Activated effector memory CD4-positive, alpha-beta T cell treated with anti-CD3 and anti-CD28 coated beads, Interleukin-2, amount 50 U/mL, for 16 hours (primary cell): Measurements from ENCODE around the gene SIRT6.
"Not testable (repeated sequence)": the region's sequence is repeated elsewhere in the genome, so short reads cannot be mapped to it uniquely, and the experiment has no call there.

Source experiments
- DNase-seq: peaks from one replicate; pipeline ENCODE4 v3.0.0-alpha.2; 2020

Gene SIRT6

DNA sequence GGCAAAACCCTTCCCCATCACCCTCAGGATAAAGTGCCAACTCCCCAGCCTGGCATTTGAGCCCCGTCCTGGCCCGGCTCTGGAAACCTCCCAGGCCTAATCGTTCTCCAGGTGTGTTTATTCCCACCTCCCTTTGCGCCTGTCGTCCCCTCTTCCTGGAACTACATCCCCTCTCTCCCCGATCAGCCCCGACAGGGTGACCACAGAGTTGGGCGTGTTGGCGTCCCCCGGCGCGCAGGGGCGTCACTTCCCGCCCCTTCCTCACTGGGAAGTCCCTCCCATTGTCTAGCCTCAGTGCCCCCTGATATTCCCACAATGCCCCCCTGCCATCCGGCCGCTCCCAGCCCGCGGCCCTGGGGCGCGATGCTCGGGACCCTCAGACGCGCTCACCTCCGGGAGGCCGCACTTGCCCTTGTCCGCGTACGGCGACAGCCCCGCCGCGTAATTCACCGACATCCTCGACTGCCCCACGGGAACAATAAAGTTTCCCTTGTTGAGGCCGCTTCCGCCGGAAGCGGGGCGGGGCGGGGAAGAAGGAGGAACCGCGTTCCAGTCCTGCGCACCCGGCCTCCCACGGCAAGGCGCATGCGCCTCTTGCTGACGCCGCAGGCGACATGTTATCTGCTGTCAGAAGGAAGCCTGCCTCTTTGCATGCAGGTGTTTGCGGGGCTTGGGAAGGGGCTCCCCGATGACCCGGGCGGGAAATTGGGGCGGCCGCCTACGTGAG lies at the start of gene SIRT6, which contains the start of gene ANKRD24:
SIRT6 (minus strand) TSS at position 480 of the 727 bp plus-strand sequence; CDS start at position 456, 24 bp downstream.
ANKRD24 (plus strand) TSS at position 606 of the 727 bp plus-strand sequence. CDS start 3,737 bp downstream, outside the sequence.
- DNase-seq, result peak; percentile 99

DNA sequence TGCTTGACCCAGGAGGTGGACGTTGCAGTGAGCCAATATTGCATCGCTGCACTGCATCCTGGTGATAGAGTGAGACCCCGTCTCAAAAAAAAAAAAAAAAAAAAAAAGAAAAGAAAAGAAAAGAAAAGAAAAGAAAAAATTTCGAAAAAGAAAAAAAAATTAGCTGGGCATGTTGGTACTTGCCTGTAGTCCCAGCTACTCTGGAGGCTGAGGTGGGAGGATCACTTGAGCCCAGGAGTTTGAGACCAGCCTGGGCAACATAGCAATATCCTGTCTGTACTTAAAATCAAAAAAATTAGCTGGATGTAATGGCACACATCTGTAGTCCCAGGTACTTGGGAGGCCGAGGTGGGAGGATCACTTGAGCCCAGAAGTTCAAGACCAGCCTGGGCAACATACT lies 49.8 kb upstream of the SIRT6 start:
- not testable (repeated sequence) for DNase-seq

DNA sequence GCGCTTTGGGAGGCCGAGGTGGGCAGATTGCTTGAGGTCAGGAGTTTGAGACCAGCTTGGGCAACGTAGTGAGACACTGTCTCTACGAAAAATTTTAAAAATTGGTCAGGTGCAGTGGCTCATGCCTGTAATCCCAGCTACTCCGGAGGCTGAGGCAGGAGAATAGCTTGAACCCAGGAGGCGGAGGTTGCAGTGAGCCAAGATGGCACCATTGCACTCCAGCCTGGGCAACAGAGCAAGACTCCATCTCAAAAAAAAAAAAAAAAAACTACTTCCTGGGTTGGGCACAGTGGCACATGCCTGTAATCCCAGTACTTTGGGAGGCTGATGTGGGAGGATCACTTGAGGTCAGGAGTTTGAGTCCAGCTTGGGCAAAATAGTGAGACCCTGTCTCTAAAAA lies 49.2 kb upstream of the SIRT6 start:
- DNase-seq, result not testable (repeated sequence)

- DNase-seq, result not testable (repeated sequence)
Measured at GRCh38 chr19:4230237-4230636, 47.9 kb upstream of the SIRT6 start.

DNA sequence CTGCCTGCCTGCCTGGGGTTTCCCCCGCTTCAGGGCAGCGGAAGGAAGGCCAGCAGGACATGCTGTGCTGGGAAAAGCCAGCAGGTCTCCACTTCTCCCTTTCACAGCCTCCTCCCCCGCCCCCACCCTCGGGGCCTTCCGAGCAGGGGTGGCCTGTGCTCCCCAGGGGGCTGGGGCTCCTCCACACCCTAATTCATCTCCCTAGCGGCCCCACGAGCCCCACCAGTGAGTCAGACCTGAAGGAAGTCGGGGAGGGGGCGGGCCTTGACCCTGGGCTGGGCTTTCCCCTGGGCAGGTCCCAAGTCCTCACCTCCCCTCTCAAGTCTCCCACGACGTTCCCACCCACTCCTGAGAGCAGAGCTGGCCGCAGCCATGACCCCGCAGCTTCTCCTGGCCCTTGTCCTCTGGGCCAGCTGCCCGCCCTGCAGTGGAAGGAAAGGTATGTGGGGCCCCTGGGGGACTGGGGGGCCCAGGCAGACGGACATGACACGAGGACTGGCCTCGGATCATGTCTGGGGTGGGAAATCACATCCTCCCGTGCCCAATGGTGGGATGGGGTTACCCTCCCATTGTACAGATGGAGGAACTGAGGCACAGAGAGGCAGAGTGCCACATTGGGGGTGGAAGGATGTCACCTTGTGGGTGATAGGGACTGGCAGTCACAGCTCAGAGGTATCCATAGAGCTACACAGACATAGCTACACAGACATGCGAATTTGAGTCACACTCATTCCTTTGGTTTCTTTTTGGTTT lies 47.0 kb upstream of the SIRT6 start, which contains the start of gene EBI3:
EBI3 (plus strand) TSS at position 345 of the 753 bp plus-strand sequence; CDS start at position 373, 28 bp downstream.
- peak; percentile 82 for DNase-seq

GRCh38 chr19:4228765-4229178 lies 46.4 kb upstream of the SIRT6 start:
- no peak for DNase-seq

DNA sequence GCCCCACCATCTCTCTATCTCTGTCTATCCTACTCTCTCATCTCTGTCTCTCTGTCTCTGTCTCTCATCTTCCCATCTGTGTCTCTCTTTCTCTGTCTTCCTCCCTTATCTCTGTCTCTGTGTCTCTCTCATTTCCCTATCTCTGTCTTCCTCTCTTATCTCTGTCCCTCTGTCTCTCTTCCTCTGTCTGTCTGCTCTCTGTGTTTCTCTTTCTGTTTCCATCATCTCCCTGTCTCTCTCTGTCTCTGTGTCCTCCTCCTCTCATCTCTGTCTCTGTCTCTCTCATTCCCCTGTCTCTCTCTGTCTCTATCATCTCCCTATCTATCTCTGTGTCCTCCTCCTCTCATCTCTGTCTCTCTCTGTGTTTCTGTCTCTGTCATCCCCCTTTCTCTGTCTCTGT lies 45.4 kb upstream of the SIRT6 start:
- DNase-seq, result no peak

GRCh38 chr19:4225885-4226284 lies 43.5 kb upstream of the SIRT6 start:
- DNase-seq, result no peak

GRCh38 chr19:4224470-4224869 lies 42.1 kb upstream of the SIRT6 start:
- DNase-seq, result no peak

- no peak for DNase-seq
Measured at GRCh38 chr19:4220188-4220587, 37.8 kb upstream of the SIRT6 start.

- DNase-seq, result not testable (repeated sequence)
Measured at GRCh38 chr19:4218523-4218922, 36.2 kb upstream of the SIRT6 start.

- DNase-seq, result no peak
Measured at GRCh38 chr19:4217429-4218264, 35.3 kb upstream of the SIRT6 start.

DNA sequence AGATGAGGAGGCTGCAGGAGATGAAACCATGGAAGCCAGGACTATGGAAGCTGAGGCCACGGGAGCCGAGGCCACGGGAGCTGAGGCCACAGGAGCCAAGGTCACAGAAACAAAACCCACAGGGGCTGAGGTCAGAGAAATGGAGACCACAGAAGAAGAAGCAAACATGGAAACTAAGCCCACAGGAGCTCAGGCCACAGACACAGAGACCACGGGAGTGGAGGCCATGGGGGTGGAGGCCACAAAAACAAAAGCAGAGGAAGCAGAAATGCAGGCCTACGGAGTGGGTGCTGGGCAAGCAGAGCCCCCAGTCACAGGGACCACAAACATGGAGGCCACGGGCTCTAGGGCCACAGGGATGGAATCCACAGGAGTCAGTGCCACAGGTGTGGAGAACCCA lies 34.5 kb upstream of the SIRT6 start:
- no peak for DNase-seq

DNA sequence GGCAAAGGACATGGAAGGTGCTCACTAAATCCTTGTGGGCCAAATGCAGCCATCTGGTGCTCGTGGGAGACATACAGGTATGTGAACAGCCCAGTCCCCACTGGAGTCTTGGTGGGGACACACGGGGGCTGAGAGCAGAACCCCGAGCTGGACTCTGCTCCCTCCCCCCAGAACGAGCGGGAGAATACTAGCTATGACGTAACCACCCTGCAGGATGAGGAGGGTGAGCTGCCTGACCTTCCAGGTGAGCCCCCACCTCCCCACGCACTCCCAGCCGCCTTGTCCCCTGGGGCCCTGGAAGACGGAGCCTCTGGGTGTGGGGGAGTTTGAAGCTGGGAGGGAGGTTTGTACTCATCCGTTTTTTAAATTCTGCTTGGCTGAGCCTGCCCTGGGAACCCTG lies 33.4 kb upstream of the SIRT6 start:
- DNase-seq, result no peak

DNA sequence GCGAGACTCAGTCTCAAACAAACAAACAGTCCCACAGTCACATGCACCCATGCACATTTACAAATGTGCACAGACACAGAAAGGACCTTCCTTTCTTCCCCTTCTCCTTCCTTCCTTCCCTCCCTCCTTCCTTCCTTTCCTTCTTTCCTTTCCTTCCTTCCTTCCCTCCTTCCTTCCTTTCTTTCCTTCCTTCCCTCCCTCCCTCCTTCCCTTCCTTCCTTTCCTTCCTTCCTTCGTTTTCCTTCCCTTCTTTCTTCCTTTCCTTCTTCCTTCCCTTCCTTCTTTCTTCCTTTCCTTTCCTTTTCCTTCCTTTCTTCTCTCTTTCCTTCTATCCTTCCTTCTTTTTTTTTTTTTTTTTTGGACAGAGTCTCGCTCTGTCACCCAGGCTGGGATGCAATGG lies 30.8 kb upstream of the SIRT6 start:
- DNase-seq, result no peak

DNA sequence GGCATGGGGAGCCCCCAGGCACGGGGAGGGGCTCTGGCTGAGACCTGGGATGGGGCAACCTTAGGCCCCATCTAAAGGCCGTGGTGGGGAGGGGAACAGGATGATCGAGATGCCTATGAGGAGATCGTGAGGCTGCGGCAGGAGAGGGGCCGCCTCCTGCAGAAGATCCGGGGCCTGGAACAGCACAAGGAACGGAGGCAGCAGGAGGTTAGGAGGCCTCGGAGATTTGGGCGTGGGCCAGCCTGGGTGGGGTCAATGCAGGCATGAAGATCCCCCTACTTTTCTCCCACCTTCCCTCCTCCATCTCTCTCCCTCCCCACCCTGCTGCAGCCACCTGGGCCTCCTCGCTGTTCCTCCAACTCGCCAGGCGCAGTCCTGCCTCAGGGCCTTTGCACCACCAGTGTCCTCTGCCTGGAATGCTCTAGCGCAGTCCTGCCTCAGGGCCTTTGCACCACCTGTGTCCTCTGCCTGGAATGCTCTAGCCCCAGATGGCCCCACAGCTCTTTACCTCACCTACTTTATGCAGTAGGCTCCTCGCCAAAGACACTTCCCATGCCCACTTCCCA lies 27.9 kb upstream of the SIRT6 start:
- no peak for DNase-seq

DNA sequence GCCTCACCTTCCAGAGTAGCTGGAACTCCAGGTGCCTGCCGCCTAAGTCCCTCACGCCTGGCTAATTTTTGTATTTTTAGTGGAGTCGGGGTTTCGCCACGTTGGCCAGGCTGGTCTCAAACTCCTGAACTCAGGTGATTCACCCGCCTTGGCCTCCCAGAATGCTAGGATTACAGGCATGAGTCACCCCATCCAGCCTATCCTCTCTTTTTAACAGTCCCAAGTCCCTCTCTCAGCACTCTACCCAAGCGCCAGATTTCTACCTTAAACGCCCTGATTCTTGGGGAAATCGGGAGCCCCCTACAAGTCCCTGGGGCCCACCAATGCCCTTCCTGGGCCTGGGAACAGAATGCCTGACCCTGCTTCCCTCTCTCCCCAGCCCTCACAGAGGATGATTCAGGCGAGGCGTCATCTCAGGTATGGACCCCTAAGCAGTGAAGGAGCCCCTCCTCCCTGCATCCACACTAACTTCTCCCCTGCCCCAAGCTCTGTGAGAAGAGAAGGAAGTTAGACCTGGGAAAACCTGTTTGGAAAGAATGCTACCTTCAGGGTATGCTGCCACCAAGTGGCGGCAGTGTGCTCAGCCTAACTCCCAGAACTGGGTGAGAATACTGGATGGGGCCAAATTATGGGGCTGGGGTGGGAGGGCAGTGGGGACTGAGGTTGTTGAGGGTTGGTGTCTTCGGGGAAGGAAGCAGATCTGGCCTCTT lies 26.2 kb upstream of the SIRT6 start:
- DNase-seq, result no peak

DNA sequence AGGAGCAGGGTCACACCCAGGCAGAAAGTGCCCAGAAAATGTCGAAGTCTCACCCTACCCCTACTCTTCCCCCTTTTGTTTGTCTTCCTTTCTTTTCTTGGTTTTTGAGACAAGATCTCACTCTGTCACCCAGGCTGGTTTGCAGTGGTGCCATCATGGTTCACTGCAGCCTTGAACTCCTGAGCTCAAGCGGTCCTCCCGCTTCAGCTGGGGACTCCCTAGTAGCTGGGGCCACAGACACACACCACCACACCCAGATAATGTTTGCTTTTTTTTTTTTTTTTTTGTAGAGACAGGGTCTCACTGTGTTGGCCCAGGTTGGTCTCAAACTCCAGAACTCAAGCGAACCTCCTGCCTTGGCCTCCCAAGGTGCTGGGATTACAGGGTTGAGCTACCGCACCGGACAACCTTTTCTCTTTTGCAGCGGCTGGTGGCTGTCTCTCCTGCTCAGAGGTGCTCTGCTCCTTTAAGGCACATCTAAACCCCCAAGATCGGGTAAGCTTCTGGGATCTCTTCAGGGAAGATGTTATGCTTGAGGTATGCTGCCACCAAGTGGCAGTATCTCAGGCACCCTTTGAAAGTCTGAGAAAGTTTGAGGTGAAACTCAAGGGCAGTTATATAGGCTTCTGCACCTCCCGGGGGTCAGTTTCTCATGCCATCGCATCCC lies 24.6 kb upstream of the SIRT6 start:
- no peak for DNase-seq

GRCh38 chr19:4201798-4202197 lies 19.4 kb upstream of the SIRT6 start:
- DNase-seq, result no peak

DNA sequence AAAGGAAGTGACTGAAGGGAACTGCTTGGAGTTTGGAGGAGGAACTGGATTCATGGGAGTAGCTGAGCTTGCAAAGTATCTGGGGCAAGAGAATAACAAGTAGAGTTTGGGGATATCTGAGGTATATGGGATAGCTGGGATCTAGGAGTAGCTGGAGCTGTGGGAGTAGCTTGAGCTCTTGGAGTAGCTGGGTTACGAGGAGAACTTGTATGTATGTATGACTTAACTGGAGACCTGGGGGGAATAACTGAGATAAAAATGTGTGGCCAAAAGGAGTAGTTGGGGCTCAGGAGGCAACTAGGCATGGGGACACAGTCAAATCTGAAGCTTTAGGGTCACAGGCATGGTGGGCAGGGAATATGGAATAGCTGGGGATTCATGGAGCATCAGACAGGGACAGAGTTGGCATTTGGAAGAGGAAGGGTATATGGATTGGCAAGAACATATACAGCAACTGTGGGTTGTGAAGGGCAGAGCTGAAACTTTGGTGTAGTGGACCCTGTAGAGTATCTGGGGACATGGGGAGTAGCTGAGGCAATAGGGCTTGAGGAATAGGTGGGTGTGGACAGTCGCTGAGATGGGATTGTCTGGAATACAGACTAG lies 18.7 kb upstream of the SIRT6 start:
- no peak for DNase-seq

- DNase-seq, result no peak
Measured at GRCh38 chr19:4199699-4200293, 17.4 kb upstream of the SIRT6 start.
